H1 (cell line): ENCODE data around the gene RNASE3. TPM values are rescaled to one million over a fixed set of nuclear protein-coding genes. Genes with fewer than 3 reads are reported as not detected.

Source experiments
- CTCF ChIA-PET: fragments of 300-600 bp; sonication (Branson Sonifier 250); formaldehyde crosslinking; loops from one replicate; lab custom pipeline; 2021; ENCODE audit not compliant: partially characterized antibody; lab: Charles Lee
- POLR2A ChIA-PET: fragments of 300-600 bp; sonication (Branson Sonifier 250); formaldehyde crosslinking; loops from one replicate; lab custom pipeline; 2021; ENCODE audit warnings: inconsistent platforms; ENCODE audit not compliant: partially characterized antibody; lab: Charles Lee
- DNase-seq, 2 experiments: peaks; one replicate each; pipeline versions ENCODE4 v3.0.0 to v3.0.0-alpha.2; 2010 to 2022; ENCODE audit warnings: low spot score in 2 of 2, low read depth in 1 of 2, mixed read lengths in 1 of 2
- FAIRE-seq: peaks from 2 replicates; lab custom pipeline; 2011; peaks lifted over from hg19 to GRCh38; lab: Jason Lieb, UNC
- H2AFZ ChIP-seq: 2 replicates; pipeline ENCODE4 v1.8.1; 2012; ENCODE audit warnings: low read length, inconsistent platforms
- H2AK5ac ChIP-seq: 2 replicates; pipeline ENCODE4 v1.6.1; 2013; ENCODE audit warnings: low read depth, low read length
- H2BK120ac ChIP-seq: replicated peaks from 2 replicates; pipeline ENCODE3; 2013; ENCODE audit warnings: low read depth, low read length, inconsistent platforms
- H2BK12ac ChIP-seq: 2 replicates; pipeline ENCODE4 v1.6.1; 2013; ENCODE audit warnings: low read depth, low read length
- H2BK15ac ChIP-seq: 2 replicates; pipeline ENCODE4 v1.6.1; 2013; ENCODE audit warnings: low read length
- H2BK20ac ChIP-seq: 2 replicates; pipeline ENCODE4 v1.6.1; 2013; ENCODE audit warnings: low read length
- H2BK5ac ChIP-seq: 2 replicates; pipeline ENCODE4 v1.6.1; 2013; ENCODE audit warnings: low read depth, low read length
- H3K14ac ChIP-seq: 2 replicates; pipeline ENCODE4 v1.6.1; 2013; ENCODE audit warnings: inconsistent platforms; ENCODE audit not compliant: insufficient read length
- H3K18ac ChIP-seq: 2 replicates; pipeline ENCODE4 v1.6.1; 2013; ENCODE audit warnings: low read length; ENCODE audit errors: extremely low read depth
- H3K23ac ChIP-seq: 2 replicates; pipeline ENCODE4 v1.6.1; 2013; ENCODE audit warnings: inconsistent platforms; ENCODE audit not compliant: insufficient read length
- H3K23me2 ChIP-seq: 2 replicates; pipeline ENCODE4 v1.6.1; 2013; ENCODE audit warnings: low read depth, low read length
- H3K27ac ChIP-seq: 2 replicates; pipeline ENCODE4 v1.6.1; 2011; ENCODE audit warnings: low read depth, low read length, inconsistent platforms
- H3K27me3 ChIP-seq, 4 experiments: replicated peaks in 1 of 4; 1 replicate in 1 of 4; 2 replicates in 3 of 4; pipeline versions ENCODE4 v1.6.1 to v1.8.1; 2011 to 2013; ENCODE audit warnings: low read length in 3 of 4, mild to moderate bottlenecking in 3 of 4, inconsistent platforms in 2 of 4, mixed read lengths in 2 of 4, moderate library complexity in 1 of 4; ENCODE audit not compliant: control insufficient read depth in 3 of 4, insufficient read depth in 3 of 4; ENCODE audit errors: extremely low read depth in 1 of 4
- H3K36me3 ChIP-seq, 4 experiments: 2 replicates each; pipeline versions ENCODE4 v1.6.1 to v1.8.1; 2011 to 2013; ENCODE audit warnings: mild to moderate bottlenecking in 4 of 4, low read length in 3 of 4, moderate library complexity in 2 of 4, control low read depth in 1 of 4, inconsistent platforms in 1 of 4; ENCODE audit not compliant: insufficient read depth in 4 of 4, control insufficient read depth in 2 of 4
- H3K4ac ChIP-seq: replicated peaks from 2 replicates; pipeline ENCODE3; 2013; ENCODE audit warnings: low read length, low read depth, mixed read lengths, inconsistent platforms; ENCODE audit not compliant: insufficient read length
- H3K4me1 ChIP-seq, 4 experiments: replicated peaks in 1 of 4; 1 replicate in 1 of 4; 2 replicates in 3 of 4; pipeline versions ENCODE4 v1.6.1 to v1.8.1; 2011 to 2013; ENCODE audit warnings: low read length in 3 of 4, inconsistent platforms in 2 of 4, mixed read lengths in 1 of 4; ENCODE audit not compliant: insufficient read depth in 4 of 4, control insufficient read depth in 3 of 4
- H3K4me2 ChIP-seq, 2 experiments: 2 replicates each; pipeline versions ENCODE4 v1.6.1 to v1.8.1; 2011 to 2013; ENCODE audit warnings: low read depth in 2 of 2, low read length in 2 of 2, control low read depth in 1 of 2, inconsistent platforms in 1 of 2, mild to moderate bottlenecking in 1 of 2; ENCODE audit not compliant: insufficient read depth in 1 of 2
- H3K4me3 ChIP-seq, 4 experiments: fragments of 200-600, 300-600 bp in 1 of 4; sonication (generic), shearing (Covaris generic), sonication (Bioruptor Twin) in 1 of 4; 2 replicates each; pipeline versions ENCODE4 v1.5.1 to v1.8.1; 2011 to 2016; ENCODE audit warnings: low read length in 4 of 4, low read depth in 3 of 4, control low read depth in 2 of 4, inconsistent platforms in 2 of 4, mild to moderate bottlenecking in 2 of 4, mixed read lengths in 1 of 4, moderate library complexity in 1 of 4; ENCODE audit not compliant: insufficient read depth in 2 of 4; ENCODE audit errors: extremely low read depth in 1 of 4
- H3K56ac ChIP-seq: replicated peaks from 2 replicates; pipeline ENCODE3; 2013; ENCODE audit warnings: low read depth, mild to moderate bottlenecking, mixed read lengths, low read length, inconsistent platforms; ENCODE audit not compliant: insufficient read length
- H3K79me1 ChIP-seq: 2 replicates; pipeline ENCODE4 v1.6.1; 2013; ENCODE audit warnings: low read depth, low read length, control low read depth
- H3K79me2 ChIP-seq, 2 experiments: 2 replicates each; pipeline versions ENCODE4 v1.6.1 to v1.8.1; 2012 to 2013; ENCODE audit warnings: low read length in 2 of 2, mild to moderate bottlenecking in 2 of 2, inconsistent platforms in 1 of 2; ENCODE audit not compliant: insufficient read depth in 2 of 2, control insufficient read depth in 1 of 2
- H3K9ac ChIP-seq, 4 experiments: replicated peaks in 1 of 4; 1 replicate in 1 of 4; 2 replicates in 3 of 4; pipeline versions ENCODE4 v1.6.1 to v1.8.1; 2011 to 2013; ENCODE audit warnings: low read depth in 3 of 4, low read length in 3 of 4, control low read depth in 2 of 4, mild to moderate bottlenecking in 2 of 4, moderate library complexity in 2 of 4, inconsistent platforms in 1 of 4; ENCODE audit errors: extremely low read depth in 1 of 4
- H3K9me3 ChIP-seq, 2 experiments: 2 replicates each; pipeline versions ENCODE4 v1.6.1 to v1.8.1; 2012 to 2013; ENCODE audit warnings: mild to moderate bottlenecking in 2 of 2, moderate library complexity in 2 of 2, control low read depth in 1 of 2, inconsistent platforms in 1 of 2, low read depth in 1 of 2, low read length in 1 of 2, mixed read lengths in 1 of 2; ENCODE audit not compliant: insufficient read depth in 2 of 2
- H4K20me1 ChIP-seq, 2 experiments: replicated peaks in 1 of 2; 2 replicates each; pipeline versions ENCODE3 to v1.8.1; 2011 to 2013; ENCODE audit warnings: inconsistent platforms in 2 of 2, low read length in 2 of 2, mild to moderate bottlenecking in 1 of 2; ENCODE audit not compliant: insufficient read depth in 2 of 2, control insufficient read depth in 1 of 2
- H4K5ac ChIP-seq: 2 replicates; pipeline ENCODE4 v1.6.1; 2013; ENCODE audit warnings: low read length, low read depth, mixed read lengths, inconsistent platforms; ENCODE audit not compliant: insufficient read length
- H4K8ac ChIP-seq: 2 replicates; pipeline ENCODE4 v1.8.0; 2013; ENCODE audit warnings: mild to moderate bottlenecking, moderate library complexity, low read length, inconsistent platforms; ENCODE audit not compliant: insufficient read depth; ENCODE audit errors: extremely low read depth
- H4K91ac ChIP-seq: replicated peaks from 2 replicates; pipeline ENCODE3; 2013; ENCODE audit warnings: low read length, mixed read lengths, inconsistent platforms; ENCODE audit not compliant: insufficient read length
- ASH2L ChIP-seq: fragments of 200-600, 300-600 bp; sonication (generic); IDR thresholded peaks from one replicate; pipeline ENCODE4 v1.7.1; 2017; ENCODE audit warnings: low read length
- HDAC6 ChIP-seq: IDR thresholded peaks from one replicate; pipeline ENCODE4 v1.7.1; 2012; ENCODE audit warnings: low read depth, mild to moderate bottlenecking, inconsistent platforms, low read length, moderate library complexity
- JUN ChIP-seq: IDR thresholded peaks from 2 replicates; pipeline ENCODE4 v1.6.1; 2011; ENCODE audit warnings: low read depth, mild to moderate bottlenecking, improper control_type of control experiment, low read length
- JUND ChIP-seq: IDR thresholded peaks from 2 replicates; pipeline ENCODE4 v1.6.1; 2011; ENCODE audit warnings: mild to moderate bottlenecking, improper control_type of control experiment, low read length
- MAFK ChIP-seq: IDR thresholded peaks from 2 replicates; pipeline ENCODE4 v1.6.1; 2012; ENCODE audit warnings: low read depth, mild to moderate bottlenecking, improper control_type of control experiment, low read length
- MAX ChIP-seq: IDR thresholded peaks from 2 replicates; pipeline ENCODE4 v1.6.1; 2012; ENCODE audit warnings: inconsistent platforms
- POLR2AphosphoS5 ChIP-seq: IDR thresholded peaks from 2 replicates; pipeline ENCODE4 v1.6.1; 2011; ENCODE audit warnings: low read depth, low read length
- POU5F1 ChIP-seq: IDR thresholded peaks from 2 replicates; pipeline ENCODE4 v1.6.1; 2011; ENCODE audit warnings: low read depth, mild to moderate bottlenecking, low read length, moderate library complexity
- RBBP5 ChIP-seq: IDR thresholded peaks from 2 replicates; pipeline ENCODE4 v1.7.1; 2012; ENCODE audit warnings: low read depth, mild to moderate bottlenecking, inconsistent platforms, low read length, moderate library complexity, borderline replicate concordance
- SIX5 ChIP-seq: IDR thresholded peaks from 2 replicates; pipeline ENCODE4 v1.6.1; 2011; ENCODE audit warnings: mild to moderate bottlenecking, low read depth, low read length
- SP4 ChIP-seq: IDR thresholded peaks from 2 replicates; pipeline ENCODE4 v1.6.1; 2012; ENCODE audit warnings: low read length, inconsistent platforms
- TAF7 ChIP-seq: optimal IDR thresholded peaks from 2 replicates; pipeline ENCODE3; 2011; ENCODE audit warnings: low read depth, mild to moderate bottlenecking, inconsistent platforms, low read length, moderate library complexity, borderline replicate concordance
- YY1 ChIP-seq: IDR thresholded peaks from 2 replicates; pipeline ENCODE4 v1.6.1; 2011; ENCODE audit warnings: low read depth, mild to moderate bottlenecking, low read length
- polyA plus RNA-seq, 7 experiments: library from polyadenylated mRNA; depleted of rRNA in 3 of 7; stranded (reverse) in 5 of 7; unstranded in 2 of 7; fragments of >200 nt in 5 of 7; fragments of 200-250 nt in 2 of 7; gene quantifications; 1 replicate in 5 of 7; 2 replicates in 1 of 7; 4 replicates in 1 of 7; pipeline versions ENCODE4 v1.2.1 to v1.2.3, GENCODE V29; 2011 to 2013; ENCODE audit warnings: missing spikeins in 2 of 7, mixed read lengths in 2 of 7
- total RNA-seq: library from RNA; stranded (reverse); fragmentation: NEBNext Ultra II Directional; extraction: Animal tissue kit (Norgen Biotek cat#: 25700); gene quantifications from 2 replicates; pipeline ENCODE4 v1.2.1, GENCODE V29; 2021

The RNASE3 gene
- total and polyA plus RNA-seq, 2 of the 8 experiments (the other 6 are each of a cell fraction or from before 2014, with no cell fraction given), result not detected

DNA sequence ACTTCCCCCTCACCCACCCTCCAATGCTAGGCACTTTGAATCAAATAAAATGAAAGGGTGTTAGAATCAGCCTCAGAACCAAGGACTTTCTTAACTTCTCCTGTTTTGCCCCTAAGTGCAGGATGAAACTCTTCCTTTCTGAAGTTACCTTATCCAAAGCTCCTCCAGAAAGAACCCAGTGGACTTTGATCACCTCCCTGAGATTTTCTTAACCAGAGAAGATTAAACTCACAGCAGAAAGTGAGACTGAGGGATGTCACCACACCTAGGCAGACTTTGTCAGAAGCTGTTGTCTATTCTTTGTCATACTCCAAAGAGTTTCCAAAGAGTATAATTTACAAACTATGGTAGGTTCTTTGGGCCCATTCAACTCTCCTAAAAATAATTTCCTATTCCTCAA, 14.2 kb upstream of the RNASE3 start:
- no peak overlapping the region for H4K91ac ChIP-seq
- no peak overlapping the region for H3K56ac ChIP-seq
- no peak overlapping the region for H3K14ac ChIP-seq
- no peak overlapping the region for H3K4ac ChIP-seq
- no peaks in the 10 kb centered on the region for H3K4me1 ChIP-seq
- H2BK12ac ChIP-seq, result no peak overlapping the region
- CTCF ChIA-PET, result interaction anchor here (2.4 to 3.1 kb wide), 2 partner anchors 20 to 94 kb away, joined by 5 to 9 read pairs; no protein-coding TSS in a partner anchor
- POLR2A ChIA-PET, result interaction anchor here (0.7 kb wide), 1 partner anchor 197 kb away, joined by 3 read pairs; no protein-coding TSS in a partner anchor
- no peak overlapping the region for H4K8ac ChIP-seq
- no peak overlapping the region for H3K4me3 ChIP-seq
- no peak overlapping the region for H2BK15ac ChIP-seq
- H3K9ac ChIP-seq, result no peak overlapping the region
- no peaks in the 10 kb centered on the region for H4K20me1 ChIP-seq
- H3K79me2 ChIP-seq, result no peaks in the 10 kb centered on the region
- H3K23ac ChIP-seq, result no peak overlapping the region
- DNase-seq (no peak), FAIRE-seq (no peak)
- H3K27ac ChIP-seq, result no peak overlapping the region
- peaks cover 4% of the 10 kb centered on the region; the same call in 1 of the 2 replicates for H3K23me2 ChIP-seq
- no peaks in the 10 kb centered on the region for H3K36me3 ChIP-seq
- 0 out of 4 replicates have a peak, but pooled peaks cover 0 to 3% of the 10 kb centered on the region in 2 experiments for H3K9me3 ChIP-seq
- no peak overlapping the region for H2BK5ac ChIP-seq
- no peak overlapping the region for H3K18ac ChIP-seq
- H2BK20ac ChIP-seq, result no peak overlapping the region
- no peak overlapping the region for H2AFZ ChIP-seq
- no peak overlapping the region for H2AK5ac ChIP-seq
- H3K27me3 ChIP-seq, result no peaks in the 10 kb centered on the region; a peak in 4 of 7 replicates
- H3K4me2 ChIP-seq, result no peak overlapping the region
- no peak overlapping the region for H2BK120ac ChIP-seq
- no peak overlapping the region for H4K5ac ChIP-seq
- TF ChIP-seq JUN, result no peak
- TF ChIP-seq TAF7, result no peak
- no peak for TF ChIP-seq YY1
- no peak for TF ChIP-seq SIX5
- TF ChIP-seq HDAC6, result no peak
- no peak for TF ChIP-seq SP4
- no peak for TF ChIP-seq JUND
- TF ChIP-seq ASH2L, result no peak
- TF ChIP-seq POLR2AphosphoS5, result no peak
- no peak for TF ChIP-seq MAFK
- no peak for TF ChIP-seq RBBP5
- no peak for TF ChIP-seq MAX
- no peak for TF ChIP-seq POU5F1
- no peaks in the 10 kb centered on the region for H3K79me1 ChIP-seq
